HG03520 (cell line): Measurements from ENCODE around the gene POTEG.
"Not testable (repeated sequence)": the region's sequence is repeated elsewhere in the genome, so short reads cannot be mapped to it uniquely, and the experiment has no call there.

Source experiments
- ATAC-seq: cut with Tn5 transposase; IDR thresholded peaks from one replicate; pipeline ENCODE4 v1.9.1; 2021; ENCODE audit warnings: mild to moderate bottlenecking, moderate library complexity; ENCODE audit not compliant: unreplicated experiment

POTEG gene

DNA sequence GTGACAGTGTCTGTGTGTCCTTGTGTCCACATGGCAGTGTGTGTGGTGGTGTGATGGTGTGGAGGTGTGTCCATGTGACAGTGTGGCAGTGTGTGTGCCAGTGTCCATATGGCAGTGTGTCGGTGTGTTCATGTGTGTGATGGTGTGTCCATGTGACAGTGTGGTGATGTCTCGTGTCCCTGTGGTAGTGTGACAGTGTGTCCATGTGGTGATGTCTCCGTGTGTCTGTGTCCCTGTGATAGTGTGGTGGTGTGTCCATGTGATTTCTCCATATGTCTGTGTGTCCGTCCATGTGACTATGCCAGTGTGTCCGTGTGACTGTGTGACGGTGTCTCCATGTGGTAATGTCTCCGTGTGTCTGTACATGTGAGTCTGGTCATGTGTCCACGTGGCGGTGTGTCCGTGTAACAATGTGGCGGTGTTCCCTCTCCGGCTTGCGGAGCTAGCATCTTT lies 59.7 kb downstream of the POTEG start:
- ATAC-seq, result not testable (repeated sequence)

DNA sequence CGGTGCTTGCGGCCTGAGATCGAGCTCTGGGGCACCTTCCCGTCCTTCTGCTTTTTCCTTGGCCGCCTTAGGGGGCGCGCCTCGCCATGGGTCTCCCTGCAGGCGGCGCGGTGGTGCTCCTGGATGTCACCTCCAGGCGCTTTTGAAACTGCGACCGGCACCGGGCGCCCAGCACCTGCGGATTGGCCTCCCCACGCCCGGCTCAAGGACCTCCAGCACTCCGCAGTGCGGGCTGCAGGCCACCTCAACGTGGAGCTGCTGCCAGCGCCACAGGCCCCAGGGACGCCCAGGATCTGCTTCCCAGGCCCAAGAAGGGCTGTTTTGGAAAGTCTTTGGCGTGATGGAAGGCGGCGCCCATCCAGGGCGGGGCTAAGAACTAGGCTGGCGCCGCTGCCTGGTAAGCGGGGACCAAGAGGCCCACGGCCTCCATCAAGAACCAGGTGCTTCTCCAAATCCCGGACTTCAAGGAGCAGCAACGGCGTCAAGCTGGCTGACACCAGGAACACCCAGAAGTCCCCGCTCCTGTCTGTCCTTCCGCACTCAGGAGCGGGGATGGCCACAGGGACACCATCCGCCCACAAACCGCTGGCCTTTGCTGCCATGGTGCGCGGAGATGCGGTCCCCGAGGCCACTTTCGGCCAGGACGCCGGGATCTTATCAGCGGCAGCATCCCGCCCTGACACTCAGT lies 61.2 kb downstream of the POTEG start:
- not testable (repeated sequence) for ATAC-seq

DNA sequence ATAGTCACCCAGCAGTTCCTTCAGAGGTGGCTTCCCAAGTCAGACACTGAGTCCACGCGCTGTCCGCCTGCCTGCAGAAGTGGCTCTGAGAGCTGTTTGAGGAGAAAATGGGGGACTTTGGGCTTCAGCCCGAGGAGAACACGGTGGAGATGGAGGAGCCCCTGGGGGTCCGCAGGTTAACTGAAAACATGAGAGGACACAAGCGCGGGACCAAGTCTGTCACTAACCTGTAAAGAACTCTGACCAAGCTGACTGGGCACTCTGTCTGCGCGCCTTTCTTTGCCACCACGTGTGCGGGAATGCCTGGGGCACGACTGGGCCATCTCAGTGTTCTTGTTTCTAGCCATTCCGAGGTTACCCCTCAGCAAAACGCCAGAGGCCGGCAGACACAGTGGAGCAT lies 62.4 kb downstream of the POTEG start:
- not testable (repeated sequence) for ATAC-seq

DNA sequence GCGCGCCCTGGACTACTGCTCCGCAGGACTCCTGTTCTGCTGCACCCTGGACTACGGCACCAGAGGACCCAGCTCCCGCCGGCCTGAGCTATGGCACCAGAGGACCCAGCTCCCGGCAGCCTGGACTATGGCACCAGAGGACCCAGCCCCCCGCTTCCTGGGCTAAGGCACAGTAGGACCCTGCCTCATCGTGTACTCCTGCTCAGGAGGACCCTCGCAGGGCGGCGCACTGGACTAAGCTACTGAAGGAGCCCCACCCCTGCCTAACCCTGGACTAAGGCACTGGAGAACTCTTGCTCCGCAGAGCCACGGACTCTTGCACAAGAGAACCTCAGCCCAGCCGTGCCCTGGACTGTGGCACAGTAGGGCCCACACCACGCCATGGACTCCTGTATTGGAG lies 71.3 kb downstream of the POTEG start:
- not testable (repeated sequence) for ATAC-seq

DNA sequence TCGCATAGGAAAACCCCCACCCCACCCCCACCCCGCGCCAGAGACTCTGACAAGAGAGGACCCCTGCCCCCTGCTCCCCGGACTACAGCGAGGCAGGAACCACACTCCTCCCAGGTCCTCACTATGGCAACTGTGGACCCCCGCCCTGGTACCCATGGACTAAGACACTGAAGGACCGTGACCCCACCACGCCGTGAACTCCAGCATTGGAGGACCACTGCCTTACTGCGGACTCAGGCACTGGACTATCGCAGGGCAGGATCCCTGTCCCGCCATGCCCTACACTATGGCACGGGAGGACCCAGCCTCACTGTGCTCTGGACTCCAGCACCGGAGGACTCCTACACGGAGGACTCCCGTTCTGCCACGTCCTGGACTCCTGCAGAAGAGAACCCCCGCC lies 71.8 kb downstream of the POTEG start:
- not testable (repeated sequence) for ATAC-seq

DNA sequence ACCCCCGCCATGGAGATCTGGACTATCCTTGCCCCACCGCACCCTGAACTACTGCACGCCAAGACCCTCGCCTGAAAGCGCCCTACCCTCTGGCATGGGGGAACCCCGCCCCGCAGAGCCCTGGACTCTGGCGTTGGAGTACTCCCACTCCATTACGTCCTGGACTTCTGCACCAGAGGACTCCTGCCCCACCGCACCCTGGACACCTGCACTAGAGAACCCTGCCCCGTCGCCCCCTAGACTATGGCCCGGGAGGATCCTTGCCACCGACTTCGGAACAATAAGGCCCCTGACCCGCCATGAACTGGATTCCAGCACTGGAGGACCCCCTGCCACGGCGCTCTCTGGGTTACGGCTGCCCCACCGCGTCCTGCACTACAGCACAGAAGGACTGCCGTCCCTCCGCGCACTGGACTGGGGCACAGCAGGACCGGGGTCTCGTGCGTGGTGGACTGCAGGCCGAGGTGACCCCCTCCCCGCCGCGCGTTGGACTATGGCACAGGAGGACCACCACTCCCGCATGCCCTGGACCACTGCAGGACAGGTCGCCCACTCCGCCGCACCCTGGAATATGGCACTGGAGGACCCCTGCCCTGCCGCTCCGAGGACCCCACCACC lies 72.4 kb downstream of the POTEG start:
- ATAC-seq, result not testable (repeated sequence)

DNA sequence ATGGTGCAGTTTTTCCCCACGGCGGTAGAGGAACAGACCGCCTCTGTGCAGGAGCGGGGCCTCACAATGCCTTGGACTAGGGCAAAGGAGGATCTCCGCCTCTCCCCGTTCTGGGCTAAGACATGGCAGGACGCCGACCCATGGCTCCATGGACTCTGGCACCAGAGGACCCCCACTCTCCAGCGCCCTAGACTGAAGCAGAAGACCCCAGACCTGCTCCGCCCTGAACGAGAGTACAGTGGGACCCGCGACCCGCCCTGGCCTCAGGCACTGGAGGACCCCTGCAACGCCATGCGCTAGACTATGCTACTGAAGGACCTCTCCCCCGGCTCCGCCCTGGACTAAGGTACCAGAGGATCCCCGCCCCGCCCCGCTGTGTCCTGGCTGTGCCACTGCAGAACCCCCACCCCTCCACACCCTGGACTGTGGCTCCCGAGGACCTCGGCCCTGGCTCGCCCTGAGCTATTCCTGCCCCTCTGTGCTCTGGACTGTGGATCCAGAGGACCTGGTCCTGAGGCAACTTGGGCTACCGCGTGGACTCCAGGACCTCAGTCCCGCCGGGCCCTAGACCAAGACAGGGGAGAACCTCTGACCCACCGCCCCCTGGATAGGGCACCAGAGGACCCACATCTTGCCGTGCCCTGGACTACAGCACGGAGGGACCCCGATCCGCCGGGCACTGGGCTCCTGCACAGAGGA lies 73.1 kb downstream of the POTEG start:
- ATAC-seq, result not testable (repeated sequence)
